HEK293 (cell line): ENCODE measurements around the gene LCN10.
A peak's percentile ranks its signal among the peaks of the same experiment; 100 is the strongest.

Experiments used
- CTCF ChIA-PET: fragments of 350-600 bp; formaldehyde crosslinking; extraction: SDS; loops from one replicate; lab custom pipeline; 2021; ENCODE audit warnings: antibody characterized with exemption; lab: Yijun Ruan, JAX
- POLR2A ChIA-PET: fragments of 300-600 bp; formaldehyde crosslinking; extraction: SDS; loops from one replicate; lab custom pipeline; 2020; ENCODE audit warnings: antibody characterized with exemption, inconsistent platforms; lab: Yijun Ruan, JAX
- H3K27ac ChIP-seq: fragments of 200-500 bp; sonication (Bioruptor generic); 2 replicates; pipeline ENCODE4 v1.5.1; 2014; ENCODE audit warnings: low read depth, low read length, control low read depth, inconsistent platforms; ENCODE audit errors: extremely low read depth
- H3K36me3 ChIP-seq, 2 experiments: fragments of 200-500 bp in 1 of 2; sonication (Bioruptor generic) in 1 of 2; 1 replicate in 1 of 2; 2 replicates in 1 of 2; pipeline ENCODE4 v1.5.1; 2014 to 2017; ENCODE audit warnings: inconsistent platforms in 2 of 2, low read length in 2 of 2; ENCODE audit not compliant: control insufficient read depth in 2 of 2, insufficient read depth in 1 of 2
- H3K4me1 ChIP-seq: fragments of 200-500 bp; sonication (Bioruptor generic); 2 replicates; pipeline ENCODE4 v1.5.1; 2014; ENCODE audit warnings: mild to moderate bottlenecking, low read length, inconsistent platforms; ENCODE audit not compliant: control insufficient read depth, insufficient read depth
- H3K4me3 ChIP-seq: 2 replicates; pipeline ENCODE4 v1.5.1; 2011; ENCODE audit warnings: low read depth, mild to moderate bottlenecking, control low read depth, low read length, moderate library complexity
- H3K9me3 ChIP-seq: fragments of 200-500 bp; sonication (Bioruptor generic); 2 replicates; pipeline ENCODE4 v1.5.1; 2014; ENCODE audit warnings: low read depth, low read length, inconsistent platforms; ENCODE audit not compliant: control insufficient read depth, insufficient read depth
- GLIS1 ChIP-seq: fragments of 450-650 bp; formaldehyde crosslinking; IDR thresholded peaks from 2 replicates; pipeline ENCODE4 v1.5.1; 2016; ENCODE audit warnings: missing biosample characterization, missing genetic modification characterization
- GLIS2 ChIP-seq: fragments of 450-650 bp; formaldehyde crosslinking; IDR thresholded peaks from 2 replicates; pipeline ENCODE4 v1.5.1; 2016; ENCODE audit warnings: missing biosample characterization, missing genetic modification characterization
- HOXD13 ChIP-seq: sonication (generic); formaldehyde crosslinking; IDR thresholded peaks from 2 replicates; pipeline ENCODE4 v1.8.0; 2022; ENCODE audit warnings: missing genetic modification reagents, borderline replicate concordance
- KLF1 ChIP-seq: fragments of 450-650 bp; formaldehyde crosslinking; IDR thresholded peaks from 2 replicates; pipeline ENCODE4 v1.5.1; 2016; ENCODE audit warnings: missing biosample characterization, missing genetic modification characterization
- KLF8 ChIP-seq: fragments of 450-650 bp; formaldehyde crosslinking; IDR thresholded peaks from 2 replicates; pipeline ENCODE4 v1.5.1; 2016; ENCODE audit warnings: missing biosample characterization, missing genetic modification characterization
- RBAK ChIP-seq: fragments of 450-650 bp; formaldehyde crosslinking; IDR thresholded peaks from 2 replicates; pipeline ENCODE4 v1.5.1; 2016; ENCODE audit warnings: missing biosample characterization, missing genetic modification characterization
- SALL2 ChIP-seq: fragments of 450-650 bp; formaldehyde crosslinking; IDR thresholded peaks from 2 replicates; pipeline ENCODE4 v1.5.0; 2017; ENCODE audit warnings: missing biosample characterization, mild to moderate bottlenecking, missing genetic modification characterization, borderline replicate concordance
- SP7 ChIP-seq: fragments of 450-650 bp; formaldehyde crosslinking; IDR thresholded peaks from 2 replicates; pipeline ENCODE4 v1.5.1; 2016; ENCODE audit warnings: missing biosample characterization, missing genetic modification characterization
- ZBTB17 ChIP-seq: fragments of 450-650 bp; formaldehyde crosslinking; IDR thresholded peaks from 2 replicates; pipeline ENCODE4 v1.5.1; 2016; ENCODE audit warnings: missing biosample characterization, missing genetic modification characterization
- ZBTB21 ChIP-seq: fragments of 450-650 bp; formaldehyde crosslinking; IDR thresholded peaks from 2 replicates; pipeline ENCODE4 v1.5.1; 2017; ENCODE audit warnings: missing biosample characterization, missing genetic modification characterization
- ZFHX2 ChIP-seq: fragments of 450-650 bp; formaldehyde crosslinking; conservative IDR thresholded peaks from 2 replicates; pipeline ENCODE4 v1.5.1; 2016; ENCODE audit warnings: missing biosample characterization, missing genetic modification characterization
- ZIC2 ChIP-seq: fragments of 450-650 bp; formaldehyde crosslinking; IDR thresholded peaks from 2 replicates; pipeline ENCODE4 v1.5.1; 2016; ENCODE audit warnings: missing biosample characterization, missing genetic modification characterization
- ZNF223 ChIP-seq: fragments of 450-650 bp; formaldehyde crosslinking; IDR thresholded peaks from 2 replicates; pipeline ENCODE4 v1.5.1; 2016; ENCODE audit warnings: missing biosample characterization, missing genetic modification characterization
- ZNF335 ChIP-seq: fragments of 450-650 bp; formaldehyde crosslinking; conservative IDR thresholded peaks from 2 replicates; pipeline ENCODE4 v1.5.1; 2016; ENCODE audit warnings: missing biosample characterization, missing genetic modification characterization
- ZNF394 ChIP-seq: fragments of 450-650 bp; formaldehyde crosslinking; IDR thresholded peaks from 2 replicates; pipeline ENCODE4 v1.5.1; 2016; ENCODE audit warnings: missing biosample characterization, missing genetic modification characterization, mild to moderate bottlenecking, moderate library complexity, borderline replicate concordance
- ZNF521 ChIP-seq: fragments of 450-650 bp; formaldehyde crosslinking; IDR thresholded peaks from 2 replicates; pipeline ENCODE4 v1.5.1; 2017; ENCODE audit warnings: missing biosample characterization, mild to moderate bottlenecking, missing genetic modification characterization
- ZNF558 ChIP-seq: fragments of 450-650 bp; formaldehyde crosslinking; IDR thresholded peaks from 2 replicates; pipeline ENCODE4 v1.5.1; 2016; ENCODE audit warnings: missing biosample characterization, missing genetic modification characterization
- ZNF624 ChIP-seq: fragments of 450-650 bp; formaldehyde crosslinking; IDR thresholded peaks from 2 replicates; pipeline ENCODE4 v1.5.1; 2017; ENCODE audit warnings: missing biosample characterization, missing genetic modification characterization
- ZSCAN30 ChIP-seq: fragments of 450-650 bp; IDR thresholded peaks from 2 replicates; pipeline ENCODE4 v1.5.1; 2018; ENCODE audit warnings: missing biosample characterization, mild to moderate bottlenecking, missing genetic modification characterization, moderate library complexity
- TF ChIP-seq, protein P1 (sequence below): fragments of 450-650 bp; formaldehyde crosslinking; IDR thresholded peaks from 2 replicates; pipeline ENCODE4 v1.5.1; 2017; ENCODE audit warnings: missing biosample characterization, missing genetic modification characterization
- TF ChIP-seq, protein P2 (sequence below): fragments of 450-650 bp; formaldehyde crosslinking; IDR thresholded peaks from 2 replicates; pipeline ENCODE4 v1.5.1; 2016; ENCODE audit warnings: missing biosample characterization, missing genetic modification characterization
- TF ChIP-seq, protein P3 (sequence below): fragments of 450-650 bp; formaldehyde crosslinking; IDR thresholded peaks from 2 replicates; pipeline ENCODE4 v1.5.1; 2016; ENCODE audit warnings: missing biosample characterization, missing genetic modification characterization
- TF ChIP-seq, protein P4 (sequence below): fragments of 450-650 bp; formaldehyde crosslinking; IDR thresholded peaks from 2 replicates; pipeline ENCODE4 v1.5.1; 2016; ENCODE audit warnings: missing biosample characterization, missing genetic modification characterization
- TF ChIP-seq, protein P5 (sequence below): fragments of 450-650 bp; formaldehyde crosslinking; IDR thresholded peaks from 2 replicates; pipeline ENCODE4 v1.5.1; 2016; ENCODE audit warnings: missing biosample characterization, missing genetic modification characterization

The LCN10 gene

DNA sequence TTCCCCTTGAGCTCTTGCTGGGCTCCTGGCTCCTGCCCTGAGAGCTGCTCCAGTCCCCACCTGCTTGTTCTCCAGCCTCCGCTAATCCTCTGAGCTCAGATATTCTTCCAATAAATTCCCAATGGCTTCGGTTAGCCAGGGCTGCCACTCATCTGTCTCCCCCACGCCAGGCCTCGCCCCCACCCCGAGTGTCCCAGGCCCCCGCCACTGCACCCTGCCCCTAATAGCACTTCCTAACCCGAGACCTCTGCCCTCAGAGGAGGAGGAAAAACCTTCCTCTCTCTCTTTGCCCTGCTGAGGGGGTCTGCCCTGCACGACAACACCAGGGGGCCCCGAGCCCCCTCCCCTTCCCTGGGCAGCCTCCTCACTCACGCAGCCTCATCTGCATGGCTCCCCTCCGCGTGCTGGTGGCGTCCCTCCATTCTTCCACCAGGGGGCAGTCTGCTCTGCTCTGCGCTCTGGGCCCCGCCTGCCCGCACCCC, 27.0 kb upstream of the LCN10 start:
- no peaks in the 10 kb centered on the region for H3K9me3 ChIP-seq
- CTCF ChIA-PET: interaction anchor here (0.6 to 4.7 kb wide), 7 partner anchors 10 to 1286 kb away, joined by 3 to 79 read pairs (median 4); partner anchors contain the start of gene LCN8
- no peaks in the 10 kb centered on the region for H3K36me3 ChIP-seq
- H3K27ac ChIP-seq: no peak overlapping the region
- TF ChIP-seq ZFHX2 (tag by site-specific recombination): 0 out of 2 replicates have a peak, but pooled peaks have one; percentile 20
- TF ChIP-seq, protein P1, sequence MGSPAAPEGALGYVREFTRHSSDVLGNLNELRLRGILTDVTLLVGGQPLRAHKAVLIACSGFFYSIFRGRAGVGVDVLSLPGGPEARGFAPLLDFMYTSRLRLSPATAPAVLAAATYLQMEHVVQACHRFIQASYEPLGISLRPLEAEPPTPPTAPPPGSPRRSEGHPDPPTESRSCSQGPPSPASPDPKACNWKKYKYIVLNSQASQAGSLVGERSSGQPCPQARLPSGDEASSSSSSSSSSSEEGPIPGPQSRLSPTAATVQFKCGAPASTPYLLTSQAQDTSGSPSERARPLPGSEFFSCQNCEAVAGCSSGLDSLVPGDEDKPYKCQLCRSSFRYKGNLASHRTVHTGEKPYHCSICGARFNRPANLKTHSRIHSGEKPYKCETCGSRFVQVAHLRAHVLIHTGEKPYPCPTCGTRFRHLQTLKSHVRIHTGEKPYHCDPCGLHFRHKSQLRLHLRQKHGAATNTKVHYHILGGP: no peak
- TF ChIP-seq, protein P2, sequence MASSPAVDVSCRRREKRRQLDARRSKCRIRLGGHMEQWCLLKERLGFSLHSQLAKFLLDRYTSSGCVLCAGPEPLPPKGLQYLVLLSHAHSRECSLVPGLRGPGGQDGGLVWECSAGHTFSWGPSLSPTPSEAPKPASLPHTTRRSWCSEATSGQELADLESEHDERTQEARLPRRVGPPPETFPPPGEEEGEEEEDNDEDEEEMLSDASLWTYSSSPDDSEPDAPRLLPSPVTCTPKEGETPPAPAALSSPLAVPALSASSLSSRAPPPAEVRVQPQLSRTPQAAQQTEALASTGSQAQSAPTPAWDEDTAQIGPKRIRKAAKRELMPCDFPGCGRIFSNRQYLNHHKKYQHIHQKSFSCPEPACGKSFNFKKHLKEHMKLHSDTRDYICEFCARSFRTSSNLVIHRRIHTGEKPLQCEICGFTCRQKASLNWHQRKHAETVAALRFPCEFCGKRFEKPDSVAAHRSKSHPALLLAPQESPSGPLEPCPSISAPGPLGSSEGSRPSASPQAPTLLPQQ (tag by site-specific recombination): peak; percentile 71
- peak; percentile 59 for TF ChIP-seq GLIS2 (tag by site-specific recombination)
- no peak for TF ChIP-seq ZBTB21
- peak; percentile 65 for TF ChIP-seq GLIS1 (tag by site-specific recombination)
- TF ChIP-seq ZNF394 (tag by site-specific recombination): peak; percentile 84; the same call in 1 of the 2 replicates
- TF ChIP-seq ZIC2 (tag by site-specific recombination): peak; percentile 44
- TF ChIP-seq, protein P3, sequence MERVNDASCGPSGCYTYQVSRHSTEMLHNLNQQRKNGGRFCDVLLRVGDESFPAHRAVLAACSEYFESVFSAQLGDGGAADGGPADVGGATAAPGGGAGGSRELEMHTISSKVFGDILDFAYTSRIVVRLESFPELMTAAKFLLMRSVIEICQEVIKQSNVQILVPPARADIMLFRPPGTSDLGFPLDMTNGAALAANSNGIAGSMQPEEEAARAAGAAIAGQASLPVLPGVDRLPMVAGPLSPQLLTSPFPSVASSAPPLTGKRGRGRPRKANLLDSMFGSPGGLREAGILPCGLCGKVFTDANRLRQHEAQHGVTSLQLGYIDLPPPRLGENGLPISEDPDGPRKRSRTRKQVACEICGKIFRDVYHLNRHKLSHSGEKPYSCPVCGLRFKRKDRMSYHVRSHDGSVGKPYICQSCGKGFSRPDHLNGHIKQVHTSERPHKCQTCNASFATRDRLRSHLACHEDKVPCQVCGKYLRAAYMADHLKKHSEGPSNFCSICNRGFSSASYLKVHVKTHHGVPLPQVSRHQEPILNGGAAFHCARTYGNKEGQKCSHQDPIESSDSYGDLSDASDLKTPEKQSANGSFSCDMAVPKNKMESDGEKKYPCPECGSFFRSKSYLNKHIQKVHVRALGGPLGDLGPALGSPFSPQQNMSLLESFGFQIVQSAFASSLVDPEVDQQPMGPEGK (tag by site-specific recombination): peak; percentile 62
- TF ChIP-seq, protein P4, sequence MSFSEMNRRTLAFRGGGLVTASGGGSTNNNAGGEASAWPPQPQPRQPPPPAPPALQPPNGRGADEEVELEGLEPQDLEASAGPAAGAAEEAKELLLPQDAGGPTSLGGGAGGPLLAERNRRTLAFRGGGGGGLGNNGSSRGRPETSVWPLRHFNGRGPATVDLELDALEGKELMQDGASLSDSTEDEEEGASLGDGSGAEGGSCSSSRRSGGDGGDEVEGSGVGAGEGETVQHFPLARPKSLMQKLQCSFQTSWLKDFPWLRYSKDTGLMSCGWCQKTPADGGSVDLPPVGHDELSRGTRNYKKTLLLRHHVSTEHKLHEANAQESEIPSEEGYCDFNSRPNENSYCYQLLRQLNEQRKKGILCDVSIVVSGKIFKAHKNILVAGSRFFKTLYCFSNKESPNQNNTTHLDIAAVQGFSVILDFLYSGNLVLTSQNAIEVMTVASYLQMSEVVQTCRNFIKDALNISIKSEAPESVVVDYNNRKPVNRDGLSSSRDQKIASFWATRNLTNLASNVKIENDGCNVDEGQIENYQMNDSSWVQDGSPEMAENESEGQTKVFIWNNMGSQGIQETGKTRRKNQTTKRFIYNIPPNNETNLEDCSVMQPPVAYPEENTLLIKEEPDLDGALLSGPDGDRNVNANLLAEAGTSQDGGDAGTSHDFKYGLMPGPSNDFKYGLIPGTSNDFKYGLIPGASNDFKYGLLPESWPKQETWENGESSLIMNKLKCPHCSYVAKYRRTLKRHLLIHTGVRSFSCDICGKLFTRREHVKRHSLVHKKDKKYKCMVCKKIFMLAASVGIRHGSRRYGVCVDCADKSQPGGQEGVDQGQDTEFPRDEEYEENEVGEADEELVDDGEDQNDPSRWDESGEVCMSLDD: peak; percentile 91
- 0 out of 2 replicates have a peak, but pooled peaks have one; percentile 11 for TF ChIP-seq ZNF223 (tag by site-specific recombination)
- peak; percentile 52 for TF ChIP-seq ZNF335 (tag by site-specific recombination)
- TF ChIP-seq ZSCAN30 (tag by site-specific recombination): peak; percentile 20; the same call in 1 of the 2 replicates
- TF ChIP-seq ZNF558: no peak
- TF ChIP-seq, protein P5, sequence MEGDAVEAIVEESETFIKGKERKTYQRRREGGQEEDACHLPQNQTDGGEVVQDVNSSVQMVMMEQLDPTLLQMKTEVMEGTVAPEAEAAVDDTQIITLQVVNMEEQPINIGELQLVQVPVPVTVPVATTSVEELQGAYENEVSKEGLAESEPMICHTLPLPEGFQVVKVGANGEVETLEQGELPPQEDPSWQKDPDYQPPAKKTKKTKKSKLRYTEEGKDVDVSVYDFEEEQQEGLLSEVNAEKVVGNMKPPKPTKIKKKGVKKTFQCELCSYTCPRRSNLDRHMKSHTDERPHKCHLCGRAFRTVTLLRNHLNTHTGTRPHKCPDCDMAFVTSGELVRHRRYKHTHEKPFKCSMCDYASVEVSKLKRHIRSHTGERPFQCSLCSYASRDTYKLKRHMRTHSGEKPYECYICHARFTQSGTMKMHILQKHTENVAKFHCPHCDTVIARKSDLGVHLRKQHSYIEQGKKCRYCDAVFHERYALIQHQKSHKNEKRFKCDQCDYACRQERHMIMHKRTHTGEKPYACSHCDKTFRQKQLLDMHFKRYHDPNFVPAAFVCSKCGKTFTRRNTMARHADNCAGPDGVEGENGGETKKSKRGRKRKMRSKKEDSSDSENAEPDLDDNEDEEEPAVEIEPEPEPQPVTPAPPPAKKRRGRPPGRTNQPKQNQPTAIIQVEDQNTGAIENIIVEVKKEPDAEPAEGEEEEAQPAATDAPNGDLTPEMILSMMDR (tag by site-specific recombination): peak; percentile 59
- TF ChIP-seq ZNF521: no peak
- TF ChIP-seq SALL2 (tag by site-specific recombination): no peak
- TF ChIP-seq ZNF624 (tag by site-specific recombination): no peak
- peak; percentile 28; the same call in 1 of the 2 replicates for TF ChIP-seq KLF8 (tag by site-specific recombination)
- TF ChIP-seq SP7 (tag by site-specific recombination): 0 out of 2 replicates have a peak, but pooled peaks have one; percentile 35
- TF ChIP-seq ZBTB17: 0 out of 2 replicates have a peak, but pooled peaks have one; percentile 32
- TF ChIP-seq HOXD13 (CRISPR knock-in tag): no peak
- 0 out of 2 replicates have a peak, but pooled peaks have one; percentile 28 for TF ChIP-seq KLF1 (tag by site-specific recombination)
- TF ChIP-seq RBAK (tag by site-specific recombination): no peak
- no peak overlapping the region for H3K4me3 ChIP-seq
- POLR2A ChIA-PET: no interaction called here
- H3K4me1 ChIP-seq: no peaks in the 10 kb centered on the region
